HCT116 (cell line): Measurements from ENCODE around the gene OR8D4. TPM values are rescaled to one million over a fixed set of nuclear protein-coding genes. Genes with fewer than 3 reads are reported as not detected.

Experiments used
- ATAC-seq: fragments of 200-7000 bp; cut with Tn5 transposase; 2 replicates; pipeline ENCODE4 v1.9.1; 2020; ENCODE audit warnings: mild to moderate bottlenecking, moderate library complexity
- BruUV-seq: library from RNA; stranded (reverse); fragments of 400-500 nt; replicated peaks from 2 replicates; lab custom pipeline; 2021; lab: Mats Ljungman, UMichigan
- CTCF ChIA-PET: fragments of 300-600 bp; sonication (Branson Sonifier 250); formaldehyde crosslinking; loops from one replicate; lab custom pipeline; 2021; ENCODE audit warnings: antibody characterized with exemption; lab: Charles Lee
- POLR2A ChIA-PET: fragments of 300-600, 350-600 bp; sonication (Branson Sonifier 250); formaldehyde crosslinking; loops from one replicate; lab custom pipeline; 2021; ENCODE audit warnings: antibody characterized with exemption; lab: Charles Lee
- RAD21 ChIA-PET, 2 experiments: fragments of 300-600 bp; sonication (Branson Sonifier 250); formaldehyde crosslinking; loops; one replicate each; lab custom pipeline; 2023; ENCODE audit warnings: low total read pairs in 2 of 2; ENCODE audit not compliant: uncharacterized antibody in 2 of 2, unreplicated experiment in 2 of 2, low non-redundant PET in 1 of 2; lab: Charles Lee
- DNase-seq: peaks from one replicate; pipeline ENCODE4 v3.0.0-alpha.2; 2010; ENCODE audit warnings: low read depth, low spot score
- H2AFZ ChIP-seq: fragments of 200-600 bp; shearing (Covaris generic), sonication (generic); 2 replicates; pipeline ENCODE4 v1.6.1; 2017; ENCODE audit warnings: low read depth, mixed run types, mixed read lengths, antibody characterized with exemption, low read length; ENCODE audit not compliant: poor library complexity, severe bottlenecking
- H3K27ac ChIP-seq: 2 replicates; pipeline ENCODE4 v1.5.1; 2012; ENCODE audit warnings: low read depth, low read length
- H3K27me3 ChIP-seq: fragments of 200-600 bp; sonication (generic); 2 replicates; pipeline ENCODE4 v1.6.1; 2016; ENCODE audit warnings: mixed run types, low read length, mixed read lengths; ENCODE audit not compliant: insufficient read depth
- H3K36me3 ChIP-seq, 2 experiments: fragments of 200-500 bp in 1 of 2; fragments of 200-600 bp in 1 of 2; sonication (Bioruptor generic) in 1 of 2; sonication (generic) in 1 of 2; 2 replicates each; pipeline versions ENCODE4 v1.5.1 to v1.6.1; 2014 to 2016; ENCODE audit warnings: low read length in 2 of 2, inconsistent platforms in 1 of 2, mixed read lengths in 1 of 2, mixed run types in 1 of 2; ENCODE audit not compliant: insufficient read depth in 2 of 2, control insufficient read depth in 1 of 2
- H3K4me1 ChIP-seq, 2 experiments: fragments of 200-600 bp in 1 of 2; sonication (generic) in 1 of 2; 2 replicates each; pipeline versions ENCODE4 v1.5.1 to v1.6.1; 2012 to 2017; ENCODE audit warnings: low read length in 2 of 2, inconsistent platforms in 1 of 2, mild to moderate bottlenecking in 1 of 2, mixed read lengths in 1 of 2, mixed run types in 1 of 2, moderate library complexity in 1 of 2; ENCODE audit not compliant: insufficient read depth in 2 of 2, control insufficient read depth in 1 of 2
- H3K4me2 ChIP-seq: fragments of 200-600 bp; sonication (generic); 2 replicates; pipeline ENCODE4 v1.6.1; 2017; ENCODE audit warnings: mixed run types, low read length, mixed read lengths
- H3K4me3 ChIP-seq, 2 experiments: fragments of 200-600 bp in 1 of 2; sonication (generic) in 1 of 2; replicated peaks in 1 of 2; 2 replicates each; pipeline ENCODE4 v1.5.1; 2011 to 2016; ENCODE audit warnings: low read length in 2 of 2, control low read depth in 1 of 2, low read depth in 1 of 2, mild to moderate bottlenecking in 1 of 2, mixed read lengths in 1 of 2, mixed run types in 1 of 2
- H3K79me2 ChIP-seq: fragments of 200-600 bp; sonication (generic); 2 replicates; pipeline ENCODE4 v1.6.1; 2017; ENCODE audit warnings: mild to moderate bottlenecking, mixed run types, low read length, moderate library complexity, mixed read lengths; ENCODE audit not compliant: insufficient read depth
- H3K9ac ChIP-seq: fragments of 200-600 bp; sonication (generic); 2 replicates; pipeline ENCODE4 v1.6.1; 2016; ENCODE audit warnings: low read length, mixed read lengths
- H3K9me2 ChIP-seq: fragments of 200-600 bp; sonication (generic), shearing (Covaris generic); 2 replicates; pipeline ENCODE4 v1.6.1; 2017; ENCODE audit warnings: mixed run types, mild to moderate bottlenecking, moderate library complexity; ENCODE audit not compliant: insufficient read depth
- H3K9me3 ChIP-seq, 2 experiments: fragments of 200-500 bp in 1 of 2; fragments of 200-600 bp in 1 of 2; sonication (Bioruptor generic) in 1 of 2; sonication (generic) in 1 of 2; 2 replicates each; pipeline ENCODE4 v1.6.1; 2014 to 2017; ENCODE audit warnings: low read length in 2 of 2, mixed read lengths in 2 of 2, inconsistent platforms in 1 of 2, low read depth in 1 of 2, mild to moderate bottlenecking in 1 of 2, mixed run types in 1 of 2, moderate library complexity in 1 of 2; ENCODE audit not compliant: control insufficient read depth in 1 of 2, insufficient read depth in 1 of 2
- H4K20me1 ChIP-seq: fragments of 200-600 bp; sonication (generic), shearing (Covaris generic); 2 replicates; pipeline ENCODE4 v1.6.1; 2017; ENCODE audit warnings: mixed run types, mild to moderate bottlenecking, moderate library complexity; ENCODE audit not compliant: insufficient read depth
- ATF3 ChIP-seq: IDR thresholded peaks from 2 replicates; pipeline ENCODE4 v1.6.1; 2012
- CBX3 ChIP-seq: IDR thresholded peaks from 2 replicates; pipeline ENCODE4 v1.6.1; 2012; ENCODE audit warnings: low read depth
- CEBPB ChIP-seq: IDR thresholded peaks from 2 replicates; pipeline ENCODE4 v1.6.1; 2012; ENCODE audit warnings: low read depth
- EGR1 ChIP-seq: IDR thresholded peaks from 2 replicates; pipeline ENCODE4 v1.6.1; 2012; ENCODE audit warnings: low read depth
- ELF1 ChIP-seq: IDR thresholded peaks from 2 replicates; pipeline ENCODE4 v1.6.1; 2012; ENCODE audit warnings: low read depth, borderline replicate concordance
- EZH2phosphoT487 ChIP-seq: fragments of 200-600 bp; IDR thresholded peaks from 2 replicates; pipeline ENCODE4 v1.6.1; 2018; ENCODE audit warnings: antibody characterized with exemption, borderline replicate concordance
- POLR2A ChIP-seq: IDR thresholded peaks from 2 replicates; pipeline ENCODE4 v1.7.0; 2011; ENCODE audit warnings: borderline replicate concordance; ENCODE audit not compliant: insufficient read depth, insufficient read length; ENCODE audit errors: extremely low read depth
- POLR2AphosphoS5 ChIP-seq: IDR thresholded peaks from 2 replicates; pipeline ENCODE4 v1.6.1; 2011; ENCODE audit warnings: mild to moderate bottlenecking, low read depth, low read length, moderate library complexity
- RAD21 ChIP-seq: IDR thresholded peaks from 2 replicates; pipeline ENCODE4 v1.6.1; 2012; ENCODE audit warnings: low read depth, mild to moderate bottlenecking
- SIN3A ChIP-seq: IDR thresholded peaks from 2 replicates; pipeline ENCODE4 v1.6.1; 2012; ENCODE audit warnings: low read depth
- TCF7L2 ChIP-seq: IDR thresholded peaks from 2 replicates; pipeline ENCODE4 v1.7.0; 2011; ENCODE audit warnings: borderline replicate concordance, inconsistent platforms; ENCODE audit not compliant: insufficient read depth, insufficient read length; ENCODE audit errors: extremely low read depth
- ZBTB33 ChIP-seq: IDR thresholded peaks from 2 replicates; pipeline ENCODE4 v1.6.1; 2011; ENCODE audit warnings: mild to moderate bottlenecking, low read length, moderate library complexity; ENCODE audit not compliant: insufficient replicate concordance; ENCODE audit errors: extremely low read depth
- ZFX ChIP-seq: fragments of 450-650 bp; IDR thresholded peaks from 2 replicates; pipeline ENCODE4 v1.6.1; 2017
- intact Hi-C: fragments of 100-400 bp; cut with micrococcal nuclease; formaldehyde crosslinking; loops from 2 replicates; pipeline ENCODE4 v1.10.0; 2022
- total RNA-seq: library from RNA; stranded (reverse); gene quantifications from one replicate; pipeline ENCODE4 v1.2.1, GENCODE V29; 2021; ENCODE audit not compliant: unreplicated experiment

The OR8D4 gene
- total RNA-seq, 1 experiment from 2014 or later = not detected

GRCh38 chr11:123924027-123924426, 22.1 kb downstream of the OR8D4 start:
- Histone ChIP-seq H2AFZ (no peak overlapping the region), H3K4me1 (no peaks in the 10 kb centered on the region), H3K9me2 (no peaks in the 10 kb centered on the region), H3K9me3 (no peaks in the 10 kb centered on the region), H4K20me1 (no peaks in the 10 kb centered on the region), H3K27me3 (peaks cover 4% of the 10 kb centered on the region; the same call in 1 of the 2 replicates), H3K27ac (no peak overlapping the region), H3K4me2 (no peak overlapping the region), H3K79me2 (no peaks in the 10 kb centered on the region), H3K36me3 (no peaks in the 10 kb centered on the region), H3K9ac (no peak overlapping the region), H3K4me3 (no peak overlapping the region)
- intact Hi-C loops = loop anchor here (5.0 kb wide), 1 partner anchor 42 kb away; no protein-coding TSS in a partner anchor
- BruUV-seq = no TSS peak
- ATAC-seq (no peak), DNase-seq (no peak)
- RAD21 ChIA-PET = no interaction called here
- no peak for TF ChIP-seq POLR2A
- CTCF ChIA-PET = no interaction called here
- POLR2A ChIA-PET = no interaction called here

GRCh38 chr11:123939317-123939716, 37.4 kb downstream of the OR8D4 start, which contains the start of gene OR4D5:
Gene OR4D5 (plus strand): TSS chr11:123939617. CDS start chr11:123939617, 0 bp downstream.
- H3K4me2 ChIP-seq = no peak within 1 kb of the TSS
- no peaks in the 10 kb centered on the region for H3K36me3 ChIP-seq
- DNase-seq = no peak
- ChIA-PET CTCF (no interaction called here), POLR2A (no interaction called here), RAD21 (no interaction called here)
- no peaks in the 10 kb centered on the region for H3K4me1 ChIP-seq
- intact Hi-C loops = no loop called here
- BruUV-seq = no TSS peak
- 0 out of 2 replicates have a peak, but pooled peaks cover 2% of the 10 kb centered on the region for H3K27me3 ChIP-seq
- H3K27ac ChIP-seq = no peak within 1 kb of the TSS
- H3K9me2 ChIP-seq = no peaks in the 10 kb centered on the region
- no peak for ATAC-seq
- H4K20me1 ChIP-seq = no peaks in the 10 kb centered on the region
- H3K9ac ChIP-seq = no peak within 1 kb of the TSS
- H2AFZ ChIP-seq = no peak within 1 kb of the TSS
- TF ChIP-seq TCF7L2 = no peak
- TF ChIP-seq ATF3 = no peak
- no peak for TF ChIP-seq ELF1
- no peak for TF ChIP-seq EGR1
- TF ChIP-seq SIN3A = no peak
- TF ChIP-seq EZH2phosphoT487 = no peak
- TF ChIP-seq ZFX = no peak
- TF ChIP-seq CBX3 = no peak
- TF ChIP-seq ZBTB33 = no peak
- no peak for TF ChIP-seq POLR2AphosphoS5
- no peak for TF ChIP-seq CEBPB
- no peak for TF ChIP-seq RAD21
- H3K9me3 ChIP-seq = no peaks in the 10 kb centered on the region
- H3K79me2 ChIP-seq = no peaks in the 10 kb centered on the region
- no peak within 1 kb of the TSS for H3K4me3 ChIP-seq
